ENCODE data around the gene PEPD. TPM values are rescaled to one million over a fixed set of nuclear protein-coding genes. Genes with fewer than 3 reads are reported as not detected.

Gene PEPD
- total RNA-seq, 2 donors from 2014 or later, result 52.2 to 67.9 TPM

DNA sequence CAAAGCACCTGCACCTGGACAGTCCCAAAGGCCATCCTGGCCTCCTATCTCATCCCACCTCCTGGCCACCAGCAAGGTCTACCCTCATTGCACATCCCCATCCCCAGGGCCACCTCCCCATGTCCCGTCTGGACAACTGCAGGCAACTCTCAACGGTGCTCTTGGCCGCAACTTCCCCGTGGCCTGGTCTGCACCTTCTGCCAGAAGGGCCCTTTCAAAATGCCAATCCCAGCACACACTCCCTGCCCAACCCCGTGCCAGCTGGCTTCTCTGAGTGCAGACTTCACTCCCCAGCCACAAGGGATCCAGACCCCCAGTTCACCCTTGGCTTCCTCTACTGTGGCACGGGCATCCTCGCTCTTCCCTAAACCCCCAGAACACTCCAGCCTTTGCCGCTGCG, 8.2 kb downstream of the PEPD start:
- TF ChIP-seq, protein P1, sequence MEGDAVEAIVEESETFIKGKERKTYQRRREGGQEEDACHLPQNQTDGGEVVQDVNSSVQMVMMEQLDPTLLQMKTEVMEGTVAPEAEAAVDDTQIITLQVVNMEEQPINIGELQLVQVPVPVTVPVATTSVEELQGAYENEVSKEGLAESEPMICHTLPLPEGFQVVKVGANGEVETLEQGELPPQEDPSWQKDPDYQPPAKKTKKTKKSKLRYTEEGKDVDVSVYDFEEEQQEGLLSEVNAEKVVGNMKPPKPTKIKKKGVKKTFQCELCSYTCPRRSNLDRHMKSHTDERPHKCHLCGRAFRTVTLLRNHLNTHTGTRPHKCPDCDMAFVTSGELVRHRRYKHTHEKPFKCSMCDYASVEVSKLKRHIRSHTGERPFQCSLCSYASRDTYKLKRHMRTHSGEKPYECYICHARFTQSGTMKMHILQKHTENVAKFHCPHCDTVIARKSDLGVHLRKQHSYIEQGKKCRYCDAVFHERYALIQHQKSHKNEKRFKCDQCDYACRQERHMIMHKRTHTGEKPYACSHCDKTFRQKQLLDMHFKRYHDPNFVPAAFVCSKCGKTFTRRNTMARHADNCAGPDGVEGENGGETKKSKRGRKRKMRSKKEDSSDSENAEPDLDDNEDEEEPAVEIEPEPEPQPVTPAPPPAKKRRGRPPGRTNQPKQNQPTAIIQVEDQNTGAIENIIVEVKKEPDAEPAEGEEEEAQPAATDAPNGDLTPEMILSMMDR (conservative IDR thresholded peaks at IDR 0.05), result no peak
- no peaks in the 10 kb centered on the region for H3K4me1 Mint-ChIP-seq
- no peak overlapping the region for H3K27ac Mint-ChIP-seq
- no peaks in the 10 kb centered on the region for H3K27me3 ChIP-seq (ENCODE audit: control insufficient read depth, insufficient read depth, low read length, poor library complexity, severe bottlenecking)
- no peak overlapping the region for H3K4me3 ChIP-seq (ENCODE audit: low read length)
- H3K9me3 Mint-ChIP-seq, result no peaks in the 10 kb centered on the region
- H3K9me3 ChIP-seq (ENCODE audit: control insufficient read depth, low read length), result no peaks in the 10 kb centered on the region
- H3K36me3 Mint-ChIP-seq (ENCODE audit: low read depth), result peaks cover 5% of the 10 kb centered on the region
- no peaks in the 10 kb centered on the region for H3K4me1 ChIP-seq (ENCODE audit: control insufficient read depth, insufficient read depth, low read length)
- no peak overlapping the region for H3K27ac ChIP-seq (ENCODE audit: low read depth, low read length)
- H3K9ac ChIP-seq (ENCODE audit: extremely low read depth, low read length, poor library complexity, severe bottlenecking), result no peak overlapping the region
- no peaks in the 10 kb centered on the region for H3K27me3 Mint-ChIP-seq (ENCODE audit: insufficient read depth)
- H3K4me3 Mint-ChIP-seq, result no peak overlapping the region
- 95 to 100% methylated on average over 4 to 9 of the region's 9 CpGs for WGBS, 2 experiments (ENCODE audit: insufficient coverage in 1 of 2, insufficient read length in 1 of 2)
- H3K36me3 ChIP-seq (ENCODE audit: control insufficient read depth, insufficient read depth, low read length), result peaks cover 6% of the 10 kb centered on the region
- DNase-seq, result no peak

DNA sequence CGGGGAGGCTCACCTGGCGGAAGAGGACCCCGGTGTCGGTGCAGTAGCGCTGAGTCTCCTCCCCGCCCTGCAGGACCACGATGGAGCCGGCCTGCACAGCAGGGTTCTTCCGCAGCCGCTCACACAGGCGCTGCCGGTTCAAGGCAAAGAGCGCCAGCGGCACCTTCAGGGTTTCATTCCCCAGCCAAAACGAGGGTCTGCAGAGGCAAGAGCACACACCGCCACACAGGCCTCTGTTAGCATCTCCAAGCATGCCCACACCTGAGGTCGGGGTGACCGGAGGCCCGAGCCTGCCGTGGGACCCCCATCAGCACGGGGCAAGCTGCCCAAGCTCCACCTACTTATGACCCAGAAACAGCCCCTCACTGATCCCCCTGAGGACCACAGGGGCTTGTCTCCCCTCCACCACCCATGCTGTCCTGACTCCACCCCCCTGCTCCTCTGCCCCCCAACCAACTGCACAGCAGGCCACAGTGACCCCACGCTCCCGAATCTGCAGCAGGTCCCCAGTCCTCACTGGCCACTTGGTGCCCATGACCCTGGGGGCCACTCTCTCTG, 8.9 kb downstream of the PEPD start:
- H3K9me3 ChIP-seq (ENCODE audit: control insufficient read depth, low read length), result no peaks in the 10 kb centered on the region
- H3K9ac ChIP-seq (ENCODE audit: extremely low read depth, low read length, poor library complexity, severe bottlenecking), result no peak overlapping the region
- WGBS, 2 experiments (ENCODE audit: insufficient coverage in 1 of 2, insufficient read length in 1 of 2), result 94 to 95% methylated on average over 12 to 23 of the region's 23 CpGs
- H3K27ac Mint-ChIP-seq, result no peak overlapping the region
- no peak for DNase-seq
- TF ChIP-seq, protein P1 (conservative IDR thresholded peaks at IDR 0.05), result no peak
- no peaks in the 10 kb centered on the region for H3K27me3 ChIP-seq (ENCODE audit: control insufficient read depth, insufficient read depth, low read length, poor library complexity, severe bottlenecking)
- no peak overlapping the region for H3K4me3 Mint-ChIP-seq
- H3K4me3 ChIP-seq (ENCODE audit: low read length), result no peak overlapping the region
- H3K4me1 Mint-ChIP-seq, result no peaks in the 10 kb centered on the region
- H3K36me3 ChIP-seq (ENCODE audit: control insufficient read depth, insufficient read depth, low read length), result peaks cover 6% of the 10 kb centered on the region
- no peaks in the 10 kb centered on the region for H3K27me3 Mint-ChIP-seq (ENCODE audit: insufficient read depth)
- H3K36me3 Mint-ChIP-seq (ENCODE audit: low read depth), result peaks cover 5% of the 10 kb centered on the region
- H3K27ac ChIP-seq (ENCODE audit: low read depth, low read length), result no peak overlapping the region
- H3K4me1 ChIP-seq (ENCODE audit: control insufficient read depth, insufficient read depth, low read length), result no peaks in the 10 kb centered on the region
- H3K9me3 Mint-ChIP-seq, result no peaks in the 10 kb centered on the region

DNA sequence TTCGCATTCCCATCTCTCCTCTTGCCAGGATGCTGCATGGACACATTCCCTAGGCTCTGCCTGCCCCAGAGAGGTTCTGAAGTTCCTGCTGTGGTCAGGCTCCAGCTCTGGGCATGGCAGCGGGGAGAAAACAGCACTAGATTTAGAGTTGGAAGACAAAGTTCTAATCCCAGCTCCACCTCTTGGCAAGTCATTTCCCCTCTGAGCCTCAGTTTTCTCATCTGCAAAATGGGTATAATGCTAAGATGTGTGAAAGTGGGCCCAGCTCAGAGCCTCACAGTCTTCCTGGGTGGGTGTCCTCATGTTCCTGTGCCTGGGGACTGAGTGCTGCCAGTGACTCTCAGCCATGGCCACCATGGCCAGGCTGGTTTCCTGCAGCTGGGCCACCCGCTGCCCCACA, 9.6 kb downstream of the PEPD start:
- H3K36me3 Mint-ChIP-seq (ENCODE audit: low read depth), result peaks cover 5% of the 10 kb centered on the region
- no peaks in the 10 kb centered on the region for H3K27me3 Mint-ChIP-seq (ENCODE audit: insufficient read depth)
- H3K27me3 ChIP-seq (ENCODE audit: control insufficient read depth, insufficient read depth, low read length, poor library complexity, severe bottlenecking), result no peaks in the 10 kb centered on the region
- no peaks in the 10 kb centered on the region for H3K9me3 ChIP-seq (ENCODE audit: control insufficient read depth, low read length)
- H3K27ac Mint-ChIP-seq, result no peak overlapping the region
- no peak overlapping the region for H3K4me3 ChIP-seq (ENCODE audit: low read length)
- no peaks in the 10 kb centered on the region for H3K9me3 Mint-ChIP-seq
- no peak overlapping the region for H3K4me3 Mint-ChIP-seq
- H3K4me1 Mint-ChIP-seq, result no peaks in the 10 kb centered on the region
- H3K36me3 ChIP-seq (ENCODE audit: control insufficient read depth, insufficient read depth, low read length), result peaks cover 6% of the 10 kb centered on the region
- H3K27ac ChIP-seq (ENCODE audit: low read depth, low read length), result no peak overlapping the region
- no peaks in the 10 kb centered on the region for H3K4me1 ChIP-seq (ENCODE audit: control insufficient read depth, insufficient read depth, low read length)
- DNase-seq, result no peak
- WGBS, 2 experiments (ENCODE audit: insufficient coverage in 1 of 2, insufficient read length in 1 of 2), result 97% methylated on average over 3 of the region's 3 CpGs; no CpG with 5 or more reads in 1 of the 2 experiments
- TF ChIP-seq, protein P1 (conservative IDR thresholded peaks at IDR 0.05), result no peak
- no peak overlapping the region for H3K9ac ChIP-seq (ENCODE audit: extremely low read depth, low read length, poor library complexity, severe bottlenecking)

Measured in endodermal cell (in vitro differentiated cells).